K562 (cell line): Measurements from ENCODE around the gene PNCK. TPM values are rescaled to one million over a fixed set of nuclear protein-coding genes. Genes with fewer than 3 reads are reported as not detected.

ENCODE experiments used
- CREM ChIP-seq: IDR thresholded peaks from 2 replicates; pipeline ENCODE4 v1.6.1; 2014; ENCODE audit warnings: antibody characterized with exemption, low read depth
- CTCF ChIP-seq, 3 experiments: IDR thresholded peaks in 2 of 3; conservative IDR thresholded peaks in 1 of 3; 2 replicates each; pipeline ENCODE4 v1.5.1; 2011 to 2012; ENCODE audit warnings: low read length in 3 of 3, mild to moderate bottlenecking in 3 of 3, control low read depth in 2 of 3, improper control_type of control experiment in 1 of 3, inconsistent platforms in 1 of 3, low read depth in 1 of 3, mixed read lengths in 1 of 3, moderate library complexity in 1 of 3; ENCODE audit not compliant: insufficient read depth in 2 of 3
- CTCFL ChIP-seq: IDR thresholded peaks from 2 replicates; pipeline ENCODE4 v1.6.1; 2011; ENCODE audit warnings: borderline replicate concordance, low read depth, mild to moderate bottlenecking, moderate library complexity, low read length; ENCODE audit not compliant: insufficient read depth, poor library complexity, severe bottlenecking
- E2F6 ChIP-seq, 2 experiments: IDR thresholded peaks; 2 replicates each; pipeline ENCODE4 v1.6.1; 2011; ENCODE audit warnings: borderline replicate concordance in 1 of 2, control low read depth in 1 of 2, low read depth in 1 of 2, low read length in 1 of 2, mild to moderate bottlenecking in 1 of 2, mixed read lengths in 1 of 2, moderate library complexity in 1 of 2; ENCODE audit not compliant: insufficient read depth in 1 of 2, insufficient read length in 1 of 2, poor library complexity in 1 of 2, severe bottlenecking in 1 of 2; ENCODE audit errors: extremely low read depth in 1 of 2
- HMG20A ChIP-seq: fragments of 450-650 bp; formaldehyde crosslinking; conservative IDR thresholded peaks from 2 replicates; pipeline ENCODE4 v1.4.0; 2020; ENCODE audit warnings: mild to moderate bottlenecking, mixed read lengths
- HNRNPK ChIP-seq: fragments of 200-400 bp; formaldehyde crosslinking; IDR thresholded peaks from one replicate; pipeline ENCODE4 v1.6.1; 2018; ENCODE audit warnings: mild to moderate bottlenecking, low read depth, low read length; ENCODE audit not compliant: poor library complexity, severe bottlenecking
- JUND ChIP-seq, 2 experiments: IDR thresholded peaks; 2 replicates in 1 of 2; 3 replicates in 1 of 2; pipeline ENCODE4 v1.6.1; 2011; ENCODE audit warnings: borderline replicate concordance in 2 of 2, low read depth in 2 of 2, low read length in 2 of 2, improper control_type of control experiment in 1 of 2, missing biosample characterization in 1 of 2, missing genetic modification characterization in 1 of 2, missing genetic modification reagents in 1 of 2
- KDM5B ChIP-seq: fragments of 200-600 bp; sonication (generic); IDR thresholded peaks from 2 replicates; pipeline ENCODE4 v1.6.1; 2012; ENCODE audit warnings: low read depth, mild to moderate bottlenecking, moderate library complexity, low read length, control low read depth, inconsistent platforms; ENCODE audit not compliant: insufficient replicate concordance
- MEIS2 ChIP-seq: fragments of 450-650 bp; IDR thresholded peaks from 2 replicates; pipeline ENCODE4 v1.6.1; 2014; ENCODE audit warnings: mild to moderate bottlenecking; ENCODE audit not compliant: partially characterized antibody
- PML ChIP-seq: IDR thresholded peaks from 2 replicates; pipeline ENCODE4 v1.6.1; 2012; ENCODE audit warnings: low read length, inconsistent platforms
- POLR2AphosphoS5 ChIP-seq: IDR thresholded peaks from 2 replicates; pipeline ENCODE4 v1.6.1; 2011; ENCODE audit warnings: mild to moderate bottlenecking, low read depth, low read length, moderate library complexity; ENCODE audit not compliant: control insufficient read depth, insufficient read depth
- POLR2G ChIP-seq: fragments of 200-400 bp; formaldehyde crosslinking; IDR thresholded peaks from 2 replicates; pipeline ENCODE4 v1.6.1; 2017; ENCODE audit warnings: low read depth, mild to moderate bottlenecking, antibody characterized with exemption, low read length, moderate library complexity
- PTRF ChIP-seq: fragments of 450-650 bp; IDR thresholded peaks from 2 replicates; pipeline ENCODE4 v1.6.1; 2016; ENCODE audit warnings: mild to moderate bottlenecking, missing genetic modification characterization, missing compliant biosample characterization
- PTTG1 ChIP-seq: fragments of 450-650 bp; IDR thresholded peaks from 2 replicates; pipeline ENCODE4 v1.6.1; 2016; ENCODE audit warnings: low read depth, mild to moderate bottlenecking, missing genetic modification characterization, missing compliant biosample characterization
- TBP ChIP-seq: optimal IDR thresholded peaks from 2 replicates; pipeline ENCODE3; 2011; ENCODE audit warnings: low read depth, low read length, improper control_type of control experiment
- TRIM25 ChIP-seq: fragments of 450-650 bp; IDR thresholded peaks from 2 replicates; pipeline ENCODE4 v1.7.0; 2016; ENCODE audit warnings: borderline replicate concordance
- polyA plus RNA-seq, 8 experiments: library from polyadenylated mRNA; depleted of rRNA in 4 of 8; stranded (reverse) in 5 of 8; unstranded in 3 of 8; fragments of >200 nt; fragmentation: Nextera tagmentation in 2 of 8; fragmentation: Illumina TruSeq in 1 of 8; extraction: Ambion mirVana in 2 of 8; extraction: Trizol in 1 of 8; gene quantifications; 2 replicates each; pipeline versions ENCODE4 v1.2.1 to v1.2.3, GENCODE V29; 2011 to 2014; ENCODE audit warnings: inconsistent platforms in 1 of 8, missing spikeins in 1 of 8
- total RNA-seq, 7 experiments: library from RNA; depleted of rRNA in 6 of 7; stranded (reverse); fragments of >200 nt in 6 of 7; fragmentation: Illumina TruSeq in 2 of 7; extraction: Trizol in 2 of 7; gene quantifications; 2 replicates each; pipeline versions ENCODE4 v1.2.1 to v1.2.3, GENCODE V29; 2011 to 2021; ENCODE audit warnings: low replicate concordance in 1 of 7

Gene PNCK
- total and polyA plus RNA-seq, 9 of the 15 experiments (the other 6 are each of a cell fraction or from before 2014, with no cell fraction given): 0.13 to 7.5 (median 1.2) TPM; not detected in 1

- peak; percentile 28 to 39 (median 38); a peak in 4 of 6 replicates for TF ChIP-seq CTCF (IDR thresholded peaks at IDR 0.05 in 2 of 3, conservative IDR thresholded peaks at IDR 0.05 in 1 of 3; ENCODE audit: insufficient read depth in 2 of 3, low read depth in 1 of 3, low read length in 3 of 3)
- TF ChIP-seq PTRF (tag): no peak
- TF ChIP-seq TBP: peak; percentile 83
- TF ChIP-seq POLR2G: peak; percentile 79
- TF ChIP-seq MEIS2: no peak
- TF ChIP-seq JUND (IDR thresholded peaks at IDR 0.05; ENCODE audit: borderline replicate concordance, low read depth, low read length): 0 out of 2 replicates have a peak, but pooled peaks have one; percentile 37
- TF ChIP-seq JUND (tag; IDR thresholded peaks at IDR 0.05; ENCODE audit: borderline replicate concordance, low read depth, low read length): no peak; the same call in 2 of the 3 replicates
- peak; percentile 71; the same call in 1 of the 2 replicates for TF ChIP-seq POLR2AphosphoS5
- TF ChIP-seq PML: peak; percentile 25; the same call in 1 of the 2 replicates
- no peak for TF ChIP-seq TRIM25
- TF ChIP-seq PTTG1: no peak
- TF ChIP-seq HNRNPK: peak; percentile 55
- peak in 1 of 2 experiments; percentile 9 for TF ChIP-seq E2F6 (IDR thresholded peaks at IDR 0.05; ENCODE audit: borderline replicate concordance in 1 of 2, extremely low read depth in 1 of 2, insufficient read depth in 1 of 2, insufficient read length in 1 of 2, low read depth in 1 of 2, low read length in 1 of 2, poor library complexity in 1 of 2, severe bottlenecking in 1 of 2)
- TF ChIP-seq CTCFL: peak; percentile 64
- TF ChIP-seq HMG20A (CRISPR knock-in tag): no peak
- peak; percentile 76 for TF ChIP-seq KDM5B
- 0 out of 2 replicates have a peak, but pooled peaks have one; percentile 37 for TF ChIP-seq CREM
Measured at GRCh38 chrX:153687121-153688039, 13.8 kb upstream of the PNCK start, which contains the start of gene SLC6A8 (continued).
